HG03442 (cell line): Measurements from ENCODE around the gene GUK1.

Experiments used
- ATAC-seq: cut with Tn5 transposase; IDR thresholded peaks from one replicate; pipeline ENCODE4 v1.9.1; 2021; ENCODE audit warnings: mild to moderate bottlenecking, moderate library complexity; ENCODE audit not compliant: unreplicated experiment

Gene GUK1

DNA sequence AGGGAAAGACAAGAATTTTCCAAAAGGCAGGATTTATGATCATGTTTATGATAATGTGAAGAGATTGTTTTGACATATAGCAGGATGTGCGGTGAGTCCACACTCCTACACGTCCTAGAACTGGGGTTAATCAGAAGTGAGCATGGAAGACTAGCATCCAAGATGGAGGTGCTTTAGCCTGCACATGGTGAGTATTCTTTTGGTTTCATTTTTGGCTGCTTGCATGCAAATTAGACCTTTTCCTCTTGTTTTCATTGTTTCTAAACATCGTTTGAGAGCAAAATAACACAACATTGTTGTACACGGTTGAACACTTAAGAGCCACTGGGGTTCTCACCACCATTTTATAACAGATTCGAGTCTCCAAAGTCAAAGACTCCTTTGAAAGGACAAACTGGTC, 14.9 kb upstream of the GUK1 start:
- ATAC-seq = no peak

DNA sequence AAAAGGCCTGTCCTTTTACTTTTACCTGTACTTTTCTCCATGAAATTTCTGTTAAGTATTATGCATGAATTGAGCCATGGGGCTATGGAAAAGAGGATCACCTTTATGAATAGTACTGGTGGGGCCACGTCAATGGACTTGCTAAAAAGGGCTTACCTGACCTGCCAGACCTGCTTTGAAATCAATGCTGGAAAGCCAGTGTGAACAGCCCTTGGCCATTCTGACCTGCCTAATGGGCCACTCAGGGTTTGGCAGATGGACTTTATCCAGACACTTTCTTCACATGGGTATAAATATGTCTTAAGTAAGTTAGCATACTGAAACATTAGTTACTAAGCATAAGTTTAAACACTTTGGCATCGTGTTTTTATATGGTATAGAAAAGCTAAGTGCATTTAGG, 8.3 kb upstream of the GUK1 start:
- ATAC-seq = no peak

DNA sequence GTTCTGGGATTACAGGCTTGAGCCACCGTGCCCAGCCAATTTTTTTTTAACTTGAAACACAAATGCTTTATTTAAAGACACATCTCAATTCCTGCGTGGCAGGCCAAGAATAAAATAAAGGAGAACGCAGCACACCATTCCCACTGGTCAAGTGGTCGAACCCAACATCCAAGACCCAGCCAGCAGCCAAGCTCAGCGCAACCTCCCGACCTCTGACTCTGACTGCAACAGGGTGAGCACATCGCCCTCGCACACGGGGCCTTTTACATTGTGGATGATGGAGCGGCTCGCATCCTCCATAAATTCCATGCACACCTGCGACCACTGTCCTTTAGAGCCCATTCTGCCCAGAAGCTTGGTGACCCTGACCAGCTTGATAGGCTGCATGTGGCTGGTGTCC, 5.5 kb upstream of the GUK1 start:
- no peak for ATAC-seq

GRCh38 chr1:228136901-228137300, 3.2 kb upstream of the GUK1 start:
- ATAC-seq = no peak

GRCh38 chr1:228139406-228139930, 611 bp upstream of the GUK1 start:
- no peak for ATAC-seq

DNA sequence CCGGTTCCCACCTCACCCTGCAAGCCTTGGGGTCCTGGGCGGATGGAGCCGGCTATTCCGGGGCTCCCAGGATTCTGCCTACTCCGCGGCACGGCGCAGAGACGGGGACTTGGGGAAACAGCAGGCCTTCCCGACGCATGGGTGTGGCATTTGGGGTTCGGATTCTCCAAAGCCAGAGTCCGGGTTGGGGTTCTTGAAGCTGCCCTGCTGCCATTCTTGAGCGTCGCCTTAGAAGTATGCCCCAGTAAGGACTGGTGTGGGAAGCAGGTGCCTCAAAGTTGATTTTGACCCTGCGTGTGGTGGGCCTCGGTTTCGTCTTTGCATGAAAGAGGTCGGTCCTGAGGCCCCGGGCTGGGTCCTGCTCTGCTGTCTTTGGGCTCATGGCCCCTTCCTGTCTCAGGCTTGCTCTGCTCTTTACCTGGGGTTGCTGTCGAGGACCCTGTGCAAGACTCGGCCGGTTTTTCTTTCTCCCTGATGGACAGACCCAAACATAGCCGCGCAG, 696 bp downstream of the GUK1 start:
- no peak for ATAC-seq

DNA sequence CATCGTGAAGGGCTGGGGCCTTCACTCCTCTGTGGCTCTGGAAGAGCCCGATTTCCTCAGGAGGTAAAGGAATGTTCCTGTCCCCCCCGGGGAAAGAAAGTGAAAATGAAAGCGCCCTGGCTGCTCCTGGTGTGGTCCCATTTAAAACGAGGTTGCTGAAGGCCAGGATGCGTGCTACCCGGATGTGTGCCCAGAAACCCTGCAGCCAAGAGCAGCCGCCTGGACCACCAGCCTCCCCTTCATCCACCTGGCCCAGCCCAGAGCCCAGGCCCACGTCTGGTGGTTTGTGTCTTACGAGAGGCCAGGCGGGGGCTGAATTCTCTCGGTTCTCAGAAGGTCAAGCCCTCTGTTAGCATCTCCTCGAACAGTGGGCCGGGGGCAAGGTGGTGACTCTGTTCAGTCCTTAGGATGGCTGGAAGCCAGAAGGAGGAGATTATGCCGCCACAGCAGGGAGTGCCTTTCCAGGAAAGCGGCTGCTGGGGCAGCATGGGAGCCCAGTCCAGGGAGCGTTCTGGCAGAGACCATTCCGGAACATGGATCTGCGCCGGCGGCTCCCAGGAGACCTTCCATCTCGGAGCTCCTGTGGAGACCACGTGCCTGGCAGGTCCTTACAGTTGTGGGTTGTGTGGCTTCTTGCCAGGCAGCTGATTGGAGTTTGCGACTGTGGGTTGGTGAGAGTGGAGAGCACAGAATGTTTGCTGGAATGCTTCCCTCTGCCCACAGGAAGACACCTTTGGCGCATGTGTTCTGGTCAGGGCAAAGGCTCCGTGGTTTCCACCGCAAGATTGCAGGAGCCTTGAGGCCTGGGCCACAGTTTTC, 1.4 kb downstream of the GUK1 start:
- no peak for ATAC-seq

GRCh38 chr1:228142155-228142691, 2.1 kb downstream of the GUK1 start:
- ATAC-seq = no peak

GRCh38 chr1:228142701-228143136, 2.6 kb downstream of the GUK1 start:
- no peak for ATAC-seq

DNA sequence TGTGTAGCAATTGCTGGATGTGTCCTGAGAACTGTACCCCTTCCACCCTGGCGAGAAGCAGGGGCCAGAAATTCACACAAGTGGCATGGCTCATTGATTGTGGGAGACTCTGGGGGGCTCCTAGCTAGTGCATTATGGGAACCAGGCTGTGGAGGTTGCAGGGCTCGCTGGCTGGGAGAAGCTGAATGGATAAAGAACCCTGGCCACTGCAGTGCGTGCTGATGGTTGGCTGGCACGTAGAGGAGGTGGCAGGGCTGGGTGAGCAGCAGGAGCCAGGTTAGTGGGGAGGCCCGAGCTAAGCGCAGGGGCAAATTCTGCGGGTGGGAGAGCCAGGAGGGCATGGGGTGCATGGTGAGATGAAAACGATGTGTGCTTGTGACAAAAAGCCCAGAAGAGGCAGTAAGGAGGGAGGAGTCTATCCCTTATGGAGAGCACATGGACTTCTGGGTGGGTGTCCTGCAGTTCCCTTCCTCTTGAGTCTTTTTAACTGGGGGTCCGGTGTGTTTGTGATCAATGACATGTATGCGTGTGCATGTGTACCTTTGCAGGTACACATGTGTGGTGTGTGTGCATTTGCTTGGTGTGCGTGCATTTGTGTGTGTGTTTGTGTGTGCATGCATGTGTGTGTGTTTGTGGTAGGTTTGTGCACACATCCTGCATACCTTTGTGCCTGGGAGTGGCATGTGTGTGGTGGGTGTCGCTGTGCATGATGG, 3.6 kb downstream of the GUK1 start:
- ATAC-seq = no peak

- no peak for ATAC-seq
Observed at GRCh38 chr1:228144193-228144992, 4.3 kb downstream of the GUK1 start.

DNA sequence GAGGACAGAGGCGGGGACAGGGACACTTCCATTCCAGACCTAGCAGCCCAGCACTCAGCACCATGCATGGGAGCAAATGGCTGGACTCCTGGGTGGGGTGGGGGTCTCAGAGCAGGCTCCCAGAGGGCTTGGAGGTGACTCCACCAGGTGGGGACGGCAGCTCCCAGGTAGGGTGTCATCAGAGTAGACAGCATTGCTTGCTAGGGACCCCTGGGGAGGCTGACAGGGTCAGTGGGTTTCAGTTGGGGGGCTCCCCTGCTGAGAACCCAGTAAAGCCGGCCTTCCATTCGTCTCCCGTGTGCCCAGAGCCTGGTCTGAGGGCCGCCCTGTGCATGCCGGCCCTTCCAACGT, 4.9 kb downstream of the GUK1 start:
- ATAC-seq = no peak

GRCh38 chr1:228145463-228146416, 5.7 kb downstream of the GUK1 start:
- no peak for ATAC-seq

GRCh38 chr1:228146417-228147150, 6.5 kb downstream of the GUK1 start:
- no peak for ATAC-seq

- ATAC-seq = no peak
Observed at GRCh38 chr1:228147151-228147693, 7.1 kb downstream of the GUK1 start.

GRCh38 chr1:228147768-228148167, 7.7 kb downstream of the GUK1 start:
- no peak for ATAC-seq

DNA sequence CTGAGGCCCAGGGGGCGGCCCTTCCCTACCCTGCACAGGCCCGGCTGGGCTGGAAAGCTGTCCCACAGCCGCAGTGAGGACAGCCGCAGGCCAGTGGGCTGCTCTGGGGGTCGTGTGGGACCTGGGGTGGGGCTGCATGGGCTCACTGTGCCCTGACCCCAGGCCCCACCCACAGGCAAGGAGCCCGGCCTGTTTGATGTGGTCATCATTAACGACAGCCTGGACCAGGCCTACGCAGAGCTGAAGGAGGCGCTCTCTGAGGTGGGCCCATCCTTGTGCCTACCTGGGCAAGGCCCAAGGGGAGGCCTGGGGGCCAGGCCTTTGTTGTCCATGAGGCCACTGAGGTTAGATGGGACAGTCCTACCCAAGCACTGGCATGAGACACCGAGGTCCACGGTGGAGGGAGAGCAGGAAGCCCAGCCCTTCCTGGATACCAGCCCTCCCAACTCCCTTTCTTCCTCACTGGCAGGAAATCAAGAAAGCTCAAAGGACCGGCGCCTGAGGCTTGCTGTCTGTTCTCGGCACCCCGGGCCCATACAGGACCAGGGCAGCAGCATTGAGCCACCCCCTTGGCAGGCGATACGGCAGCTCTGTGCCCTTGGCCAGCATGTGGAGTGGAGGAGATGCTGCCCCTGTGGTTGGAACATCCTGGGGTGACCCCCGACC, 8.2 kb downstream of the GUK1 start:
- no peak for ATAC-seq

GRCh38 chr1:228148935-228149405, 8.9 kb downstream of the GUK1 start:
- no peak for ATAC-seq
